ENCODE results near the gene LTB4R2.

LTB4R2 gene

GRCh38 chr14:24311837-24312615 lies 2.1 kb downstream of the LTB4R2 start:
- peaks cover 0 to 54% of the 10 kb centered on the region in 2 experiments; a peak in 2 of 3 replicates for H3K36me3 ChIP-seq (ENCODE audit: control insufficient read depth in 2 of 2, insufficient read depth in 1 of 2, low read length in 2 of 2)
- H3K27ac ChIP-seq (ENCODE audit: extremely low read depth, low read depth, low read length): no peak overlapping the region
- no peaks in the 10 kb centered on the region for H3K4me1 ChIP-seq (ENCODE audit: control insufficient read depth, insufficient read depth, low read length)
- ChIA-PET POLR2A (interaction anchor here (1.1 kb wide), 1 partner anchor 70 kb away, joined by 3 read pairs; the partner anchor contains the start of gene TINF2), CTCF (interaction anchor here (0.8 to 0.9 kb wide), 2 partner anchors 11 to 16 kb away, joined by 3 read pairs; no protein-coding TSS in a partner anchor)
- H3K4me3 ChIP-seq (ENCODE audit: low read depth, low read length): no peak overlapping the region
- H3K9me3 ChIP-seq (ENCODE audit: control insufficient read depth, insufficient read depth, low read depth, low read length): no peaks in the 10 kb centered on the region
- TF ChIP-seq ZNF112 (tag by site-specific recombination; IDR thresholded peaks at IDR 0.05) (no peak), ZBTB6 (tag by site-specific recombination; IDR thresholded peaks at IDR 0.05) (no peak), ZSCAN4 (tag by site-specific recombination; IDR thresholded peaks at IDR 0.05) (no peak), GLI2 (tag by site-specific recombination; IDR thresholded peaks at IDR 0.05; ENCODE audit: borderline replicate concordance, low read depth) (no peak), ZNF518A (tag by site-specific recombination; conservative IDR thresholded peaks at IDR 0.05; ENCODE audit: low read depth) (no peak), ZNF585B (tag by site-specific recombination; IDR thresholded peaks at IDR 0.05) (no peak), ZNF791 (tag by site-specific recombination; IDR thresholded peaks at IDR 0.05) (no peak)
- TF ChIP-seq, protein P1, sequence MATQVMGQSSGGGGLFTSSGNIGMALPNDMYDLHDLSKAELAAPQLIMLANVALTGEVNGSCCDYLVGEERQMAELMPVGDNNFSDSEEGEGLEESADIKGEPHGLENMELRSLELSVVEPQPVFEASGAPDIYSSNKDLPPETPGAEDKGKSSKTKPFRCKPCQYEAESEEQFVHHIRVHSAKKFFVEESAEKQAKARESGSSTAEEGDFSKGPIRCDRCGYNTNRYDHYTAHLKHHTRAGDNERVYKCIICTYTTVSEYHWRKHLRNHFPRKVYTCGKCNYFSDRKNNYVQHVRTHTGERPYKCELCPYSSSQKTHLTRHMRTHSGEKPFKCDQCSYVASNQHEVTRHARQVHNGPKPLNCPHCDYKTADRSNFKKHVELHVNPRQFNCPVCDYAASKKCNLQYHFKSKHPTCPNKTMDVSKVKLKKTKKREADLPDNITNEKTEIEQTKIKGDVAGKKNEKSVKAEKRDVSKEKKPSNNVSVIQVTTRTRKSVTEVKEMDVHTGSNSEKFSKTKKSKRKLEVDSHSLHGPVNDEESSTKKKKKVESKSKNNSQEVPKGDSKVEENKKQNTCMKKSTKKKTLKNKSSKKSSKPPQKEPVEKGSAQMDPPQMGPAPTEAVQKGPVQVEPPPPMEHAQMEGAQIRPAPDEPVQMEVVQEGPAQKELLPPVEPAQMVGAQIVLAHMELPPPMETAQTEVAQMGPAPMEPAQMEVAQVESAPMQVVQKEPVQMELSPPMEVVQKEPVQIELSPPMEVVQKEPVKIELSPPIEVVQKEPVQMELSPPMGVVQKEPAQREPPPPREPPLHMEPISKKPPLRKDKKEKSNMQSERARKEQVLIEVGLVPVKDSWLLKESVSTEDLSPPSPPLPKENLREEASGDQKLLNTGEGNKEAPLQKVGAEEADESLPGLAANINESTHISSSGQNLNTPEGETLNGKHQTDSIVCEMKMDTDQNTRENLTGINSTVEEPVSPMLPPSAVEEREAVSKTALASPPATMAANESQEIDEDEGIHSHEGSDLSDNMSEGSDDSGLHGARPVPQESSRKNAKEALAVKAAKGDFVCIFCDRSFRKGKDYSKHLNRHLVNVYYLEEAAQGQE (tag by site-specific recombination; IDR thresholded peaks at IDR 0.05): no peak

DNA sequence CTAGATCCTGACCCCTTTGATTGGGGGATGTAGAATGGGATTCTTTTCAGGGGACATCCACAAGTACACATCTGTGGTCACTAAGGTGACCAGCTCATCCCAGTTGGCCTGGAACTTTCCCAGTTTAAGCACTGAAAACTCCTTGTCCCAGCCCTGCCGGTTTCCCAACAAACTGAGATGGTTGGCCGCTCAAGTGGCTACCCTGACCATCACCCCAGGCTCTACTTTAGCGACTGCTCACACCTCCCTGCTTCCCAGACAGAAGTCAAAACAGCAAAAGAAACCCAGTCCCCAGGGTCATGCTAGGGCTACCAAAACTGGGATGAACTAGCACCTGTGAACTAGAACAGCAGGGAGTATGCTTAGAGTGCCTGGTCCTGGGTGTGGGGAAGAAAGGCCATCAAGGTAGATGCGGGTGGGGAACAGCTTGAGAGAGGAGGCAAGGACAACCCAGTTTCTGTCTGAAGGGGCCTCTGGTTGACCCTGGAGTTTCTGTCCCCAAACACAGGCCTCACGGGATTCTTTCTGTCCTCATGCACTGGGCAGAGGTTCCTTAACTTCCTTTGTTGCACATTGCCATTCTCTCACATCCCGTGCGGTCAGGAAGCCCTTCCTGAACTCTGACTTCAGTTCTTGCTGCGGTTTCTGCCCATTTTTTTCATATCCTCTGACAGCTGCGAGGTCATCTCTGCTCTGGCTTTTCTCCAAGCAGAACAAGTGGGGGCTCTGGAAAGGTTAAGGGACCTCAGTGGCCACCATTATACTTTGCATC lies 3.0 kb downstream of the LTB4R2 start:
- Histone ChIP-seq H3K27ac (ENCODE audit: extremely low read depth, low read depth, low read length) (no peak overlapping the region), H3K4me3 (ENCODE audit: low read depth, low read length) (no peak overlapping the region), H3K9me3 (ENCODE audit: control insufficient read depth, insufficient read depth, low read depth, low read length) (no peaks in the 10 kb centered on the region), H3K4me1 (ENCODE audit: control insufficient read depth, insufficient read depth, low read length) (no peaks in the 10 kb centered on the region), H3K36me3 (ENCODE audit: control insufficient read depth in 2 of 2, insufficient read depth in 1 of 2, low read length in 2 of 2) (peaks cover 0 to 50% of the 10 kb centered on the region in 2 experiments; a peak in 2 of 3 replicates)
- TF ChIP-seq, protein P2, sequence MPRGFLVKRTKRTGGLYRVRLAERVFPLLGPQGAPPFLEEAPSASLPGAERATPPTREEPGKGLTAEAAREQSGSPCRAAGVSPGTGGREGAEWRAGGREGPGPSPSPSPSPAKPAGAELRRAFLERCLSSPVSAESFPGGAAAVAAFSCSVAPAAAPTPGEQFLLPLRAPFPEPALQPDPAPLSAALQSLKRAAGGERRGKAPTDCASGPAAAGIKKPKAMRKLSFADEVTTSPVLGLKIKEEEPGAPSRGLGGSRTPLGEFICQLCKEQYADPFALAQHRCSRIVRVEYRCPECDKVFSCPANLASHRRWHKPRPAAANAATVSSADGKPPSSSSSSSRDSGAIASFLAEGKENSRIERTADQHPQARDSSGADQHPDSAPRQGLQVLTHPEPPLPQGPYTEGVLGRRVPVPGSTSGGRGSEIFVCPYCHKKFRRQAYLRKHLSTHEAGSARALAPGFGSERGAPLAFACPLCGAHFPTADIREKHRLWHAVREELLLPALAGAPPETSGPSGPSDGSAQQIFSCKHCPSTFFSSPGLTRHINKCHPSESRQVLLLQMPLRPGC (tag by site-specific recombination; IDR thresholded peaks at IDR 0.05): no peak
- no peak for TF ChIP-seq KLF9 (tag by site-specific recombination; IDR thresholded peaks at IDR 0.05; ENCODE audit: low read depth)
- no peak for TF ChIP-seq ZNF530 (tag by site-specific recombination; IDR thresholded peaks at IDR 0.05; ENCODE audit: low read depth)
- TF ChIP-seq ZNF514 (tag by site-specific recombination; IDR thresholded peaks at IDR 0.05): no peak
- TF ChIP-seq SETDB1 (IDR thresholded peaks at IDR 0.05; ENCODE audit: insufficient read length, low read length): no peak
- TF ChIP-seq GLI2 (tag by site-specific recombination; IDR thresholded peaks at IDR 0.05; ENCODE audit: borderline replicate concordance, low read depth): no peak
- TF ChIP-seq KLF10 (tag by site-specific recombination; IDR thresholded peaks at IDR 0.05): no peak
- no peak for TF ChIP-seq ZNF610 (tag by site-specific recombination; IDR thresholded peaks at IDR 0.05; ENCODE audit: borderline replicate concordance)
- no peak for TF ChIP-seq ZNF747 (tag by site-specific recombination; IDR thresholded peaks at IDR 0.05)
- no peak for TF ChIP-seq ZNF423 (tag by site-specific recombination; IDR thresholded peaks at IDR 0.05)
- CTCF ChIA-PET: interaction anchor here (0.5 to 1.3 kb wide), 4 partner anchors 13 to 119 kb away, joined by 3 to 5 read pairs (median 4); partner anchors contain the start of genes DHRS1 and NOP9
- POLR2A ChIA-PET: no interaction called here
